ENCODE data around the gene STRIP2. TPM values are rescaled to one million over a fixed set of nuclear protein-coding genes. Genes with fewer than 3 reads are reported as not detected.

The STRIP2 gene
- total and polyA plus RNA-seq, 9 of the 15 experiments (the other 6 are each of a cell fraction or from before 2014, with no cell fraction given) = 10.1 to 81.8 (median 42.3) TPM

DNA sequence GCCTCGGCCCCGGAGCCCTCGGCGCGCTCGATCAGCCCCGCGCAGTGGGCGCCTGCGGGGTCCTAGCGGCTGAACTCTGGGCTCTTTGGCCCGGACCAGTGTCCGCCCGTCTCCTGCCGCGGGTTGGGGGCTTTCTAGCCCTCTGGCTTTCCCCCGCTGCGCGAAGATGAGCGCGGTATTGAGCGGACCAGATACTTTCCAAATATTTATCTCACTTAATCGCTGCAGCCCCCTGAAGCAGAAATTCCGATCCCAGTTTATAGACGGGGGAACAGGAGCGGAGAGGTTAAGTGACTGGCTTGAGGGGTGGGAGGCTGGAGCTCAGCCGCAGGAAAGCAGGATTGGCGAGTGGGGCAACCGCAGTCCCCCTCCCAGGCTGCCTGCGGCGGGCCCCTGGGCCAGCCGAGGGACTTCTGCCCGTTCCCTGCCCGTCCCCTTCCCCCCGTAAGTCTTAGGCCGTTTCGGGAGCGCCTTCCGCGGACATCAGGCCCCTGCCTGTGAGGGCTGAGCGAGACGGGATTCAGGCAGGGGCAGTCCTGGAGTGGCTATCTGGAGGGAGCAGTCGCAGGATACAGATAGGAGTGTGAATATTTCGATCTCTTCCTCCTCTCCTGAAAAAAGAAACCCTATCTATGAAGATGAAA is 565 bp downstream of the STRIP2 start:
- H3K9me3 ChIP-seq (replicated peaks; ENCODE audit: control insufficient read depth, insufficient read depth, low read depth, low read length) = no peaks in the 10 kb centered on the region
- in situ Hi-C loops (cut with MboI) = no loop called here
- H3K27ac ChIP-seq (ENCODE audit: extremely low read depth, low read depth, low read length) = peak overlapping the region; percentile 67
- H3K79me2 ChIP-seq (ENCODE audit: control insufficient read depth, insufficient read depth, low read length) = peaks cover 50% of the 10 kb centered on the region
- peak overlapping the region; percentile 60 for H3K4me3 ChIP-seq
- H3K9me1 ChIP-seq (ENCODE audit: control insufficient read depth, insufficient read depth, low read length) = no peaks in the 10 kb centered on the region
- no peaks in the 10 kb centered on the region for H3K27me3 ChIP-seq (ENCODE audit: control insufficient read depth in 2 of 2, insufficient read depth in 2 of 2, low read length in 2 of 2)
- H3K9ac ChIP-seq (ENCODE audit: insufficient read depth in 1 of 2, low read depth in 2 of 2, low read length in 2 of 2) = peak overlapping the region; percentile 75 to 99
- TSS peak; percentile 40 for BruUV-seq (replicated peaks)
- peaks cover 21% of the 10 kb centered on the region for H3K36me3 ChIP-seq (ENCODE audit: control insufficient read depth, insufficient read depth, low read length)
- FAIRE-seq (no peak), DNase-seq (ENCODE audit: extremely low read depth in 1 of 4, low spot score in 3 of 4) (peak; percentile 56 to 73 (median 65)), ATAC-seq (peak; percentile 39)
- H2AFZ ChIP-seq (ENCODE audit: low read depth, low read length) = peak overlapping the region; percentile 96
- peaks cover 38 to 57% of the 10 kb centered on the region in 2 experiments for H3K4me1 ChIP-seq (replicated peaks in 1 of 2; ENCODE audit: control insufficient read depth in 2 of 2, insufficient read depth in 2 of 2, low read length in 2 of 2)
- intact Hi-C loops (cut with micrococcal nuclease) = loop anchor here (1.0 to 5.0 kb wide), 2 partner anchors 33 to 523 kb away; no protein-coding TSS in a partner anchor
- ChIA-PET POLR2A (interaction anchor here (0.6 to 4.8 kb wide), 19 partner anchors 8 to 1319 kb away, joined by 3 to 44 read pairs (median 4); no protein-coding TSS in a partner anchor), CTCF (ENCODE audit: low intra/inter-chr PET ratio) (no interaction called here)
- no peaks in the 10 kb centered on the region for H4K20me1 ChIP-seq (replicated peaks; ENCODE audit: control insufficient read depth, insufficient read depth, low read length)
- peak overlapping the region; percentile 86 for H3K4me2 ChIP-seq (ENCODE audit: insufficient read depth, low read length)
- under 1% methylated on average over 44 of the region's 44 CpGs for WGBS (ENCODE audit: insufficient coverage, low coverage, missing lambda C conversion rate)
- TF ChIP-seq ZBTB17 (CRISPR knock-in tag; IDR thresholded peaks at IDR 0.05) = peak; percentile 64
- TF ChIP-seq JUN (IDR thresholded peaks at IDR 0.05; ENCODE audit: borderline replicate concordance, low read depth, low read length) = 0 out of 2 replicates have a peak, but pooled peaks have one; percentile 2
- TF ChIP-seq JUN (CRISPR knock-in tag; IDR thresholded peaks at IDR 0.05; ENCODE audit: borderline replicate concordance) = peak; percentile 6; the same call in 1 of the 2 replicates
- peak; percentile 62; the same call in 1 of the 2 replicates for TF ChIP-seq ZNF263 (CRISPR knock-in tag; IDR thresholded peaks at IDR 0.05; ENCODE audit: borderline replicate concordance)
- TF ChIP-seq STAG1 (CRISPR knock-in tag; IDR thresholded peaks at IDR 0.05; ENCODE audit: borderline replicate concordance) = no peak
- TF ChIP-seq NR3C1 (CRISPR knock-in tag; IDR thresholded peaks at IDR 0.05) = no peak
- TF ChIP-seq ZBTB1 (CRISPR knock-in tag; IDR thresholded peaks at IDR 0.05; ENCODE audit: borderline replicate concordance, low read depth) = peak; percentile 67; the same call in 1 of the 2 replicates
- TF ChIP-seq U2AF1 (optimal IDR thresholded peaks at IDR 0.05; ENCODE audit: low read depth, low read length) = peak; percentile 39
- no peak; the same call in 1 of the 2 replicates for TF ChIP-seq SRSF1 (IDR thresholded peaks at IDR 0.05; ENCODE audit: low read depth, low read length)
- TF ChIP-seq NR2C2 (CRISPR knock-in tag; IDR thresholded peaks at IDR 0.05) = peak; percentile 68; the same call in 1 of the 2 replicates
- TF ChIP-seq NR2C2 (tag; IDR thresholded peaks at IDR 0.05) = no peak
- no peak for TF ChIP-seq BRD4 (IDR thresholded peaks at IDR 0.05)
- TF ChIP-seq HOXB6 (CRISPR knock-in tag; IDR thresholded peaks at IDR 0.05; ENCODE audit: borderline replicate concordance) = no peak
- TF ChIP-seq PHF8 (IDR thresholded peaks at IDR 0.05; ENCODE audit: borderline replicate concordance, low read length) = peak; percentile 37; the same call in 1 of the 2 replicates
- TF ChIP-seq, protein P1, sequence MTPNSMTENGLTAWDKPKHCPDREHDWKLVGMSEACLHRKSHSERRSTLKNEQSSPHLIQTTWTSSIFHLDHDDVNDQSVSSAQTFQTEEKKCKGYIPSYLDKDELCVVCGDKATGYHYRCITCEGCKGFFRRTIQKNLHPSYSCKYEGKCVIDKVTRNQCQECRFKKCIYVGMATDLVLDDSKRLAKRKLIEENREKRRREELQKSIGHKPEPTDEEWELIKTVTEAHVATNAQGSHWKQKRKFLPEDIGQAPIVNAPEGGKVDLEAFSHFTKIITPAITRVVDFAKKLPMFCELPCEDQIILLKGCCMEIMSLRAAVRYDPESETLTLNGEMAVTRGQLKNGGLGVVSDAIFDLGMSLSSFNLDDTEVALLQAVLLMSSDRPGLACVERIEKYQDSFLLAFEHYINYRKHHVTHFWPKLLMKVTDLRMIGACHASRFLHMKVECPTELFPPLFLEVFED (CRISPR knock-in tag; conservative IDR thresholded peaks at IDR 0.05) = no peak
- TF ChIP-seq SAFB (IDR thresholded peaks at IDR 0.05; ENCODE audit: borderline replicate concordance, low read depth, low read length) = 0 out of 2 replicates have a peak, but pooled peaks have one; percentile 4
- no peak for TF ChIP-seq NR2C1 (IDR thresholded peaks at IDR 0.05)
- TF ChIP-seq NR2C1 (tag; IDR thresholded peaks at IDR 0.05) = 0 out of 2 replicates have a peak, but pooled peaks have one; percentile 7
- TF ChIP-seq, protein P2, sequence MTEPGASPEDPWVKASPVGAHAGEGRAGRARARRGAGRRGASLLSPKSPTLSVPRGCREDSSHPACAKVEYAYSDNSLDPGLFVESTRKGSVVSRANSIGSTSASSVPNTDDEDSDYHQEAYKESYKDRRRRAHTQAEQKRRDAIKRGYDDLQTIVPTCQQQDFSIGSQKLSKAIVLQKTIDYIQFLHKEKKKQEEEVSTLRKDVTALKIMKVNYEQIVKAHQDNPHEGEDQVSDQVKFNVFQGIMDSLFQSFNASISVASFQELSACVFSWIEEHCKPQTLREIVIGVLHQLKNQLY (CRISPR knock-in tag; conservative IDR thresholded peaks at IDR 0.05) = no peak
- TF ChIP-seq NRF1 (conservative IDR thresholded peaks at IDR 0.05 in 1 of 2, IDR thresholded peaks at IDR 0.05 in 1 of 2) = 0 out of 4 replicates have a peak, but pooled peaks of 1 of the 2 experiments have one; percentile 15
- TF ChIP-seq ZNF583 (CRISPR knock-in tag; IDR thresholded peaks at IDR 0.05) = 0 out of 2 replicates have a peak, but pooled peaks have one; percentile 10
- TF ChIP-seq ZNF586 (CRISPR knock-in tag; conservative IDR thresholded peaks at IDR 0.05) = no peak

All from K562 (cell line).